GM19452 (cell line): ENCODE data around the gene RAD23B.
A peak's percentile ranks its signal among the peaks of the same experiment; 100 is the strongest.

ENCODE experiments used
- ATAC-seq: cut with Tn5 transposase; IDR thresholded peaks from one replicate; pipeline ENCODE4 v1.9.1; 2021; ENCODE audit not compliant: unreplicated experiment

Gene RAD23B

GRCh38 chr9:107268560-107268959 lies 14.5 kb upstream of the RAD23B start:
- no peak for ATAC-seq

DNA sequence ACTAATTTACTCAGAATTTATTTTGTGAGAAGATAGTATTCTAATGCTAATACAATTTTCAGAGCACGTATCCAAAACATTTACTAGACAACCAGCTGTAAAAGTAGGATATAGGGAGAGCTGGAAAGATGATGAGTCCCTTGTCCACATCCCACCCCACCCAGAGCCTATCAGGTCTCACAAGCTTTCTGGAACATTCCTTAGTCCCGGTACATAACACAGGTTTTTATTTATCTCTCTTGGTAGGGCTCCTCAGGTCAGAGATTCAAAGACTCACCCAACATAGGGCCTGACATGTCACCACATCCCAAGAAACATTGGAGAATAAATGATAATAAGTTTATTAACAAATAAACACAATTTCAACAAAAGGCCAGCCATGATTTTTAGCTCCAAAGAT lies 13.8 kb upstream of the RAD23B start:
- ATAC-seq: no peak

DNA sequence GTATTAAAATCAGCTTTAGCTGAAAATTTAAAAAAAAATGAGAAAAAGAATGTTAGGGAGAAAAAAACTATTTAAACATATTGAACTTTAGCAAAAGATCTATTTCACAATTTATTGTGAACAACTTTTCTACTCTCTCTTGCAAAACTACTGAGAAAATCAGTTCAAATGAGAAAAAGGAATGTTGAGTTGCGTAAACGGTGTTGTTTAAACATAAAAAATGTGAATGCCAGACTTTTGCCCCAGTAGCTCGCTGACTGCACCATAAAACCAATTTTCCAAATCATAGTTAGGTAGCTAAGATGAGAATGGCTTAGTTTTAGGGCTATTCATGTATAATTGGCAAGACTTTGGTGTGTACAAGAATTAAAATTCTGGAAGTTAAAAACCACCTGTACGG lies 13.4 kb upstream of the RAD23B start:
- no peak for ATAC-seq

DNA sequence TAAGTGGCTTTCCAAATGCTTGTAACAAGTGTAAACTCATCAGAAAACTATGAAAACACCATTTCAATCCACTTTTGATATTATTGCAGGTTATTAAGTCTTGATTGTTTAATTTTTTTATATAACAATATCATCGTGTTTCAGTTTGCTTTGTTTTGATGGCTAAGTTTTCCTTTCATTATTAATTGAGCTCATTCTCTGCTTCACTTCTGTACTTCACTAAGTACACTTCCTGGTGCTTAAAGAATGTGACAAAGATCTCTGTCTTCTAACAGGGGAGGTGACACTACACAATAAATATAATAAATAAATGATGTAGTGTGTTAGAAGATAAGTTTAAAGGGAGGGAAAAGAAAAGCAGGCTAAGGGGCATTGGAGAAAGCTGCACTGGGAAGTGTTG lies 13.0 kb upstream of the RAD23B start:
- no peak for ATAC-seq

GRCh38 chr9:107270580-107270979 lies 12.5 kb upstream of the RAD23B start:
- no peak for ATAC-seq

GRCh38 chr9:107273634-107274033 lies 9.4 kb upstream of the RAD23B start:
- ATAC-seq: peak; percentile 19

DNA sequence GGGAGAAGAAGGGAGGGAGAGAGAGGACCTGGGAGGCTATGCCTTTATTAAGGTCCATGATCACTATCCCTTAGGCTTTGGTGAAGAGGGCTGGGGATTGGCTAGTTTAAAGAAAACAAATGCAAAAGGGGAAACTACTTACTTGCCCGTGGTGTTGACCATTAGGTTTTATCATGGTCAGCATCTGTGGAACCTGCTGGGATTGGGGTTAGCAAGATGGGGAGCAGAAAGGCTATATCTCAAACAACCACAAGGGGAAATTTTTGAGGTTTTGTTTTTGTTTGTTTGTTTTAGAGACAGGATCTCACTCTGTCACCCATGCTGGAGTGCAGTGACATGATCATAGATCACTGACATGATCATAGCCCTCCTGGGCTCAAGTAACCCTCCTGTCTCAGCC lies 9.0 kb upstream of the RAD23B start:
- ATAC-seq: peak; percentile 81

DNA sequence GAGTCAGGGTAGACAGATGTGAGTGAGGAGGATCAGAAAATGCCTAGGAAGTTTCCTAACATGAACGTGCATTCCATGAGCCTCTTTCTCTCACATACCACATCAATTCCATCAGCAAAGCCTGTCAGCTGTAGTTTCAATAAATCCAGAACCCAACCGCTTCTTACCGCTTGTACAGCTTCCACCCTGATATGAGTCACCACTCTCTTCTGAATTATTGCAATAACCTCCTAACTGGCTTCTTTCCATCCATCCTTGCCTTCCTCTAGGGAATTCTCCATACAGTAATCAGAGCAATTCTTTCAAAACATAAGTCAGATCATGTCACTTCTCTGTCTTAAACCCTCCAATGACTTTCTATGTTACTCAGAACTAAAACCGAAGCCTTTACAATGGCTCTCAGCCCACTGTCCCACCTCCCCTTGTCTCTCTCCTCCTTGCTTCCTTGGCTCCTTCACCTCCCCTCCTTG lies 8.1 kb upstream of the RAD23B start:
- ATAC-seq: no peak

DNA sequence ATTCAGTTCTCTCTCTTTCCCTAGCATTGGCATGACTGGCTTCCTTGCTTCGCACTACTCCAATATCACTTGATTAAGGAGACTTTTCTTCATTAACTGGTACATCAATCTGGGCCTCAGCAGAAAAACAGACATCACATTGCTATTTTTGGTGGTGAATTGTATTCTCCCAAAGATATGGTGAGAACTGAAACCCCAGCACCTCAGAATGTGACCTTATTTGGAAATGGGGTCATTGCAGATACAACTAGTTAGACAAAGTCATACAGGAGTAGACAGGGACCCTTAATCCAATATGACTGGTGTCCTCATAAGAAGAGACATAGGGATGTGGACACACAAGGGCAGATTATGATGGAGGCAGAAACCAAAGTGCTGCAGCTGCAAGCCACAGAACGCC lies 7.5 kb upstream of the RAD23B start:
- no peak for ATAC-seq

- no peak for ATAC-seq
Measured at GRCh38 chr9:107276966-107277710, 5.9 kb upstream of the RAD23B start.

GRCh38 chr9:107277801-107278200 lies 5.3 kb upstream of the RAD23B start:
- no peak for ATAC-seq

DNA sequence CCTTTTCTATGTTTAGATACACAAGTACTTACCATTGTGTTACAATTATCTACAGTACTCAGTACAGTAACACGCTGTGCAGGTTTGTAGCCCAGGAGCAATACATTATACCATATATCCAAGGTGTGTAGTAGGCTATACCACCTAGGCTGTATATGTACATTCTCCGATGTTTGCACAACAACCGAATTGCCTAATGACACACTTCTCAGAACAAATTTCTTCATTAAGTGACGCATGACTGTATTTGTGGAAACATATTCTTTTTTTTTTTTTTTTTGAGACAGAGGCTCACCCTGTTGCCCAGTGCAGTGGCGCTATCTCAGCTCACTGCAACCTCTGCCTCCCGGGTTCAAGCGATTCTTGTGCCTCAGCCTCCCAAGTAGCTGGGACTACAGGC lies 4.0 kb upstream of the RAD23B start:
- no peak for ATAC-seq

GRCh38 chr9:107280543-107280942 lies 2.5 kb upstream of the RAD23B start:
- ATAC-seq: no peak

DNA sequence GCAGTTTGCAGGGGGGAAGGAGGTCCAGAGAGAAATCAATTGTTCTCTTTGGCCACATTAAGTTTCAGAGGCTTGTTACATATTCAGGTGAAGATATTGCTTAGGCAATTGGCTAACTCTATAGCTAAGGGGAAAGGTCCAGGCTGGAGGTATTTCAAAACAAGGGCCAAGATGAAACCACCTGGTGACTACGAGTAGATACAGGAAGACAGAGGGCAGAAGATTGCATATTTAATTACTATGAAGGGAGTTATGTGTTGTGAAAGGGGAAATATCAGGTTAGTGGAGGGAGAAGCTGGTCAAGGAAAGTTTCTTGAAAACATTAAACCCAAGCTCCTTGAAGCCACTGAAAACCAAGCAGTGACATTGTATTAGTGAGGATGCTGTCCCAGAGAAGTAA lies 1.9 kb upstream of the RAD23B start:
- ATAC-seq: no peak

DNA sequence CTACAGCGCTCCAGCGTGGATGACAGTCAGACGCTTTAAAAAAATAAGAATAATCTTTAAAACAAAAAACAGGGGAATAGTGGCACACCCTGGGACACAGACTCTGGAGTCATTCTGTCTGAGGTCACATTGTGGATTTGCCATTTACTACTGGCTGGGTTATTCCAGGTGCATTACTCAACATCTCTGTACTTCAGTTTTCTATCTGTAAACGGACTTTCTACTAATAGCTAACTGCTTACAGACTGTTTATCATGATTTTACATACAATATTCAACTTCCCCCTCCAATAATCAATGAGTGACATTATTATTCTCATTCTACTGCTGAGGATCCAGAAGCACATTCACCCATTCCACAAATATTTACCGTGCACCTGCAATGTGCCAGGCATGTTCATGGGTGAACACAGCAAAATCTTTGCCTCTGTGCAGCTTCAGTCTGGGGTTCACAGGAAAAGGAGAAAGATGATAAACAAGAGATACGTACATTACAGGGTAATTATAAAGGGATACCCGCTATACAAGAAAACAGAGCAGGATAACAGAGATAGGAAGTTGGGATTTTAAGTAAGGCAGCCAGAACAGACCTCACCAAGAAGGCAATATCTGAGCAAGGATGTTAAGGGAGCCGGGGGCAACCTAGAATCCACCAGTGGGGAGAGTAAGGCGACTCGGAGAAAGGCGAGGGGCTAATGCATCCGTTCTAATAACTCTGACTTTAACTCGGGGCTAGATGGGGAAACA lies 984 bp upstream of the RAD23B start:
- ATAC-seq: no peak

DNA sequence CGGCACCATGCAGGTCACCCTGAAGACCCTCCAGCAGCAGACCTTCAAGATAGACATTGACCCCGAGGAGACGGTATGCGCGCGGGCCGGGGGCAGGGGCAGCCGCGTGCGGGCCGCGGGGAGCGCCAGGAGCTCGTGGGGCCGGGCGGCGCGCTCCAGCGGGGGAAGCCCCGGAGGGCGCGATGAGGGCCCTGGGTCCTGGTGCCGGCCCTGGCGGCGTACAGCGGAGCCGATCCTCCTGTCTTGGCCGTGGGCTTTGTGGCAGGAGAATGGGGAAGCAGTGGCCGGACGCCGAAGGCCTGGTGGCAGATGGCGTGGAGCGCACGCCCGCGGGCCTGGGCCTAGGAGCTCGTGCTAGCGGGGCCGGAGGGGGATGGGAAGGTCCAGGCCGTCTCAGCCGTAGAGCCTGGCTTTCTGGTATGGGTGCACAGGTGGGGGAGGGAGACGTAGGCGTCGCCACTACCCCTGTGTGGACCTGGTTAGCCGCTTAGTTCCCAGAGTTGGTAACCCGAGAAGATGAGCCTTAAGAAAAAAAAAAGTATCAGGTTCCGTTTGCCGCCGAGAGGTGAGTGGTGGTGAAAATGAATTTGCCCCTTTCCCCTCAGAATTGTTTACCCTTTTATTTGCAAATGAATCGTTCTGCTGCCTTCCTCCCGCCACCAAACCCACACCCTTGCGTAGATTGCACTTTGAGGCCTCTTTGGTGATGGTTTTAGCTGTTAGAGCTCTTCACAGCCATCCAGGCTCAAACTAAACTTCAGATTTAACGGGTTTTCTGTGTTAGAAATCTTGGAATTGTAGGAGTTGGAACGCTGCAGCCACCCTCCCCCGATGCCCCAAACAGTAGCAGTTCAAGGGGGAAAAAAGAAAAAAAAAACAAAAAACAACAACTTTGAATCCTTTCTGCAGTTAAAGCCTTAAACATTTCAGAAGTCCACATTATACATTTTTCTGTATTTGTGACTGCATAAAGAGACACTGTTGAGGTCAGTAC lies 841 bp downstream of the RAD23B start:
- peak; percentile 46 for ATAC-seq

- no peak for ATAC-seq
Measured at GRCh38 chr9:107284636-107285035, 1.6 kb downstream of the RAD23B start.

DNA sequence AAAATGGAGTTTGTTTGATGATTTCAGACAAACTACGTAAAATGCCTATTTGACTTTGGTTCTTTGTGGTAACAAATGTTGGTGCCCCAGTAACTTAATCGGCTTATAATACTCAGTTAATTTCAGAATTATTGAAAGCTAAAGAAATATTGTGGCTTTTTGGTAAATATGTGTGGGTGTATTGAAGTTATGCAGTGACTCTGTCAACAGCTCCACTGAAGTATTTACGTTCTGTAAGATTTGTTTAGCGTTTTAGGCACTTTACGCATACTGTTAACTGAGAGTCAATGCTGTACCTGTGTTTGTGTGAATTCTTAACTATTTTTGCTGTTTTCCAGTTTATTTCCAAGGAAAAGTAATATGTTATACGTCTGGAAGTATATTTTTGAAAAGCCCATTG lies 2.2 kb downstream of the RAD23B start:
- no peak for ATAC-seq

- no peak for ATAC-seq
Measured at GRCh38 chr9:107286057-107286456, 3.0 kb downstream of the RAD23B start.

- ATAC-seq: no peak
Measured at GRCh38 chr9:107288701-107289100, 5.6 kb downstream of the RAD23B start.

DNA sequence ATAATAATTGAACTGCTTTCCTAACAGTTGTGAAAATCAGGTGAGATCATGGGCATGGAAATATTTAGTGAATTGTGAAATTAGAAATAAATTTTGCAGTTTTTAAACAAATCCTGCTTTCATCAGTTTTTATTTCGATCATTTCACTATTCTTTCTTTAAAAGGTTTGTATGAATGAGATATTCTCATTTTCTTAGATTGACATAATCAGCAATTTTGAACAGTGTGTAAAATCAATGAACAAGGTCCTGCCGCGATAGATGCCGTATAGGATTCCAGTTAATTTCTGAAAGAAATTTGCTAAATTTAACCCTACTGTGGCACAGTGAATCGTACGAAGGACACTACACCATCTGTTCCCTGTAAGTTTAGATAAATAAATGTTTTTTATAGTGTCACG lies 7.5 kb downstream of the RAD23B start:
- no peak for ATAC-seq
